ENCODE data around the gene HEATR1.

HEATR1 gene, protein sequence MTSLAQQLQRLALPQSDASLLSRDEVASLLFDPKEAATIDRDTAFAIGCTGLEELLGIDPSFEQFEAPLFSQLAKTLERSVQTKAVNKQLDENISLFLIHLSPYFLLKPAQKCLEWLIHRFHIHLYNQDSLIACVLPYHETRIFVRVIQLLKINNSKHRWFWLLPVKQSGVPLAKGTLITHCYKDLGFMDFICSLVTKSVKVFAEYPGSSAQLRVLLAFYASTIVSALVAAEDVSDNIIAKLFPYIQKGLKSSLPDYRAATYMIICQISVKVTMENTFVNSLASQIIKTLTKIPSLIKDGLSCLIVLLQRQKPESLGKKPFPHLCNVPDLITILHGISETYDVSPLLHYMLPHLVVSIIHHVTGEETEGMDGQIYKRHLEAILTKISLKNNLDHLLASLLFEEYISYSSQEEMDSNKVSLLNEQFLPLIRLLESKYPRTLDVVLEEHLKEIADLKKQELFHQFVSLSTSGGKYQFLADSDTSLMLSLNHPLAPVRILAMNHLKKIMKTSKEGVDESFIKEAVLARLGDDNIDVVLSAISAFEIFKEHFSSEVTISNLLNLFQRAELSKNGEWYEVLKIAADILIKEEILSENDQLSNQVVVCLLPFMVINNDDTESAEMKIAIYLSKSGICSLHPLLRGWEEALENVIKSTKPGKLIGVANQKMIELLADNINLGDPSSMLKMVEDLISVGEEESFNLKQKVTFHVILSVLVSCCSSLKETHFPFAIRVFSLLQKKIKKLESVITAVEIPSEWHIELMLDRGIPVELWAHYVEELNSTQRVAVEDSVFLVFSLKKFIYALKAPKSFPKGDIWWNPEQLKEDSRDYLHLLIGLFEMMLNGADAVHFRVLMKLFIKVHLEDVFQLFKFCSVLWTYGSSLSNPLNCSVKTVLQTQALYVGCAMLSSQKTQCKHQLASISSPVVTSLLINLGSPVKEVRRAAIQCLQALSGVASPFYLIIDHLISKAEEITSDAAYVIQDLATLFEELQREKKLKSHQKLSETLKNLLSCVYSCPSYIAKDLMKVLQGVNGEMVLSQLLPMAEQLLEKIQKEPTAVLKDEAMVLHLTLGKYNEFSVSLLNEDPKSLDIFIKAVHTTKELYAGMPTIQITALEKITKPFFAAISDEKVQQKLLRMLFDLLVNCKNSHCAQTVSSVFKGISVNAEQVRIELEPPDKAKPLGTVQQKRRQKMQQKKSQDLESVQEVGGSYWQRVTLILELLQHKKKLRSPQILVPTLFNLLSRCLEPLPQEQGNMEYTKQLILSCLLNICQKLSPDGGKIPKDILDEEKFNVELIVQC (N-terminal part only)

DNA sequence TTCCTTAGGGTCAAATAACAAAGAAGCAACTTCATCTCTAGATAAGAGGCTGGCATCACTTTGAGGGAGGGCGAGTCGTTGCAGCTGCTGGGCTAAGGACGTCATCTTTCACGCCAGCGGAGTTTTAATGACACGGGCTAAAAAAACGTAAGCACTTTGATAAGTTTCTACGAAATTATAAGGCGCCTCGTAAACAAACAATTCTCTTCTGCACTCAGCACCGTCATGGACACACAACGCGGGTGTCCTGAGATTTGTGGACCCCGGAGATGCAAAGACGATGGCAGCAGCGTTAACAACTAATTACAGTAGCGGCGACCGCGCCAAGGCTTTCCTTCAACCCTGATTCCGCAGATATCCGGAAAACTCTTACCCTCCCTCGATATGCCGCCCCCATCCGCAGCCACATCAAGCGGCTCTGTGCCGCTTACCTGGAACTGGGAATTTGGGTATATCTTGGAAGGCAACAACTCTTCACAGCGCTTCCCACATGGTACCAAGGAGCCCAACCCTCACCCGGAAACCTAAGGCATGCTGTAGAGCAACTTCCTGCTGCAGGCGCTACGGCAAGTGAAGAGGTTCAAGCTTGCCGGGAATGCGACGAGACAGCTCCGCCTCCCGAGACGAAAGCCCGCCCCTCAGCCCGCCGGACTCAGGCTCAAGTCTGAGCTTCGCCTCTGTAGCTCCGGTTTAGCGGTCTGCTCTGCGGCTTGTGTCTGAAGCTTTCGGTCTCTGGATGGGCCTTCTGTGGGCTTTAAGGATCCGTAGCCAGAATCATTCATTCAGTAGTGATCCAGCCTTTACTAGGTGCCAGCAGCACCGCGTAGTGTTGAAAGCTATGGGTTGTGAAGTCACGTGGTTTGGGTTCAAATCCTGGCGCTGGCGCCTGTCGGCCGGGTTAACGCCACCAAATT is at the start of gene HEATR1:
TSS of gene HEATR1 (minus strand) at position 526 of the 914 bp plus-strand sequence. CDS start at position 105, 421 bp downstream.
- peaks cover 8% of the 10 kb centered on the region for H3K27me3 Mint-ChIP-seq
- peaks cover 34% of the 10 kb centered on the region for H3K4me1 Mint-ChIP-seq

DNA sequence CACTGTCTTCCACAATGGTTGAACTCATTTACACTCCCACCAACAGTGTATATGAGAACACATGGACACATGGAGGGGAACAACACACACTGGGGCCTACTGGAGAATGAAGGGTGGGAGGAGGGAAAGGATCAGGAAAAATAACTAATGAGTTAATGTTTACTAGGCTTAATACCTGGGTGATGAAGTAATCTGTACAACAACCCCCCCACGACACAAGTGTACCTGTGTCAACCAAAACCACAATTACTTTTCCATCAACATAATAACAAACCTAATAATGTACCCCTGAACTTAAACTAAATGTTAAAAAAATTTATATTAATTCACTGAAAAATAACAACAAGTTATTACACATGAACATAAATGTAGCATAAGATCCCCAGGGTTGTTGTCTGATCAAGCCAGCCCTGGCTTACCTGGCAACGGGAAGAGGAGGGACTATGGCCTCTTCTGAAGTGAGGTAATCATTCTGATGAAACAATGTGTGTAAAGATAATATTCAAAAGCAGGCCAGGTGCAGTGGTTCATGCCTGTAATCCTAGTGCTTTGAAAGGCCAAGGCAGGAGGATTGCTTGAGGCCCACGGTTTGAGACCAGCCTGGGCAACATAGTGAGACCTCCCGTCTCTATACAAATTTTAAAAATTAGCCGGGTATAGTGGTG is 40.8 kb upstream of the HEATR1 start:
- Mint-ChIP-seq H3K27ac (no peak overlapping the region), H3K27me3 (no peaks in the 10 kb centered on the region), H3K9me3 (no peaks in the 10 kb centered on the region), H3K4me1 (no peaks in the 10 kb centered on the region), H3K4me3 (no peak overlapping the region)
- no peak for DNase-seq
- ATAC-seq, result no peak

More for the DNA sequence above, at the start of gene HEATR1:
- DNase-seq, result peak; percentile 70 to 83
- Mint-ChIP-seq H3K4me3 (peak within 1 kb of the TSS; percentile 77 to 95), H3K27ac (peak within 1 kb of the TSS; percentile 81 to 89), H3K9me3 (no peaks in the 10 kb centered on the region)
- ATAC-seq, result peak; percentile 87

DNA sequence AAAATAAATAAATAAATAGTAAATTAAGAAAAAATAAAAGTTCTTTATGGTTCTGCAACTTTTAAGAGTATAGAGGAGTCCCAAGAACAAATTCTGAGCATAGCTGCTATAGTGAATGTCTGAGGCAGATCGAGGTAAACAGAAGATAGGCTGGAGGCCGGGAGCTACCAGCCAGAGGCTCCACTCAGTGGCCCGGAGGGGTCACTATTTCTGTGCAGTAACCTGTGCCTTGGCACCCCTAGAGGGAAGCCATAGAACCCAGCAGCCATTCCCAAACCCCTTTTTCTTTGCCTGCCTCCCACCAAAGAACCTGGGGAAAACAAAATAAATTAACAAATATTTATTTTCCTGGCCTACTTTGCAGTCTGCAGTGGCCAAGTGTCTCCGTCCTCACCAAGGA is 38.4 kb upstream of the HEATR1 start:
- no peaks in the 10 kb centered on the region for H3K4me1 Mint-ChIP-seq
- ATAC-seq (no peak), DNase-seq (no peak)
- no peaks in the 10 kb centered on the region for H3K9me3 Mint-ChIP-seq
- no peak overlapping the region for H3K27ac Mint-ChIP-seq
- no peak overlapping the region for H3K4me3 Mint-ChIP-seq
- H3K27me3 Mint-ChIP-seq, result no peaks in the 10 kb centered on the region

DNA sequence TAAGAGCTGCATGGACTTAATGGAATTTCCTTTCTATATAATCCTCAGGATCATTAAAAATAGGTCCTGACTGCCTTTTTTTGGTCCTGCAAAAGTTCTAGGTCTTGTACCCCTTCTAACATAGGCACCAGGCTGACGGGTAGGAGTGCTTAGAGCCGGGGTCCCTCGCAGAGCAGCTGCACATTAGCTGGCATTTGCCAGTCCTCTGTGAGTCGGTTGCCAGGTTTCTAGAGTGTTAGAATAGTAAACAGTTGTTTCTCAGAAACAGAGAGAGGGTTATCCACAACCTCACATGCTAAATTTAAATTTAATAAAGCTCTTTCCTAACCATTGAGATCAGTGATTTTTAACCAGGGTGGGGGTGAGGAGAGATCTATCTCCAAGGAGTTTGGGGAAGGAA is 35.4 kb upstream of the HEATR1 start:
- no peaks in the 10 kb centered on the region for H3K9me3 Mint-ChIP-seq
- DNase-seq (no peak), ATAC-seq (no peak)
- H3K4me1 Mint-ChIP-seq, result no peaks in the 10 kb centered on the region
- no peak overlapping the region for H3K4me3 Mint-ChIP-seq
- H3K27me3 Mint-ChIP-seq, result peaks cover 10% of the 10 kb centered on the region
- H3K27ac Mint-ChIP-seq, result no peak overlapping the region

DNA sequence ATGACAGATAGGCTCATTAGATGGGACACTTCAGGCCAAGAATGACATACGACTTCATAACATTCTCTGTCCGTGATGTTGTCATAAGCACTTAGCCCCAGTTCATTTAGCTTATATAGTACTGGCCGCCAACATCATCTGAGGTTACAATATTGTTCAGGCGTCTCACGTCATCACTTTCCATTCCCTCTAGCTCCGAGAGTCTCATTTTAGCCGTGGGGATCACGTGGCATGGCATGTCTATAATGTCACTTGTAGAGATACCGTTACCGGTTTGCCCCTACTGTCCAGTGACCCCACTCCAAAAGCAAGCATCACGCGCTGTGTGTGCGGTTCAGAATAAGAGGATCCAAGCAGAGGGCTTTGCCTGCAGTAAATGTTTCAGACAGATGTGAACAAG is 34.6 kb upstream of the HEATR1 start:
- Mint-ChIP-seq H3K4me3 (no peak overlapping the region), H3K27ac (no peak overlapping the region), H3K27me3 (peaks cover 17% of the 10 kb centered on the region), H3K4me1 (no peaks in the 10 kb centered on the region), H3K9me3 (no peaks in the 10 kb centered on the region)
- ATAC-seq (no peak), DNase-seq (no peak)

DNA sequence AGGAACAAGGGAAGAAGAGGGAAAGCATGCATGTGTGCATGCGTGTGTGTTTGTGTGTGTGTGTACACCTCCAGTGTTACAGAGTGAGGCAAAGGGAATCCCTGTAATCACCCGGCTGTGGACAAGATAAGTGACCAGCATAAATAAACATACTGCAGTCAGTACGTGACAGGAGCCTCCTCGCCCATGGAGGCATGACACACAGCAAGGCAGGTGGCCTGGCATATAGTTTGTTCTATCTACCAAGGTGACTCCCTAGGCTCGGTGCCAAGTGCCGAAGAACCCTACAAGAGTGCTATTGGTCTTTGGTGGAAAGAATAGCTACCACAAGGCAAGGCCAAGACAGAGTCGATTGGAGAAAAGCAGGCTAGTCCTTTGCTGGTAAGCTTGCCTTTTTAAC is 31.7 kb upstream of the HEATR1 start:
- H3K27me3 Mint-ChIP-seq, result peaks cover 30% of the 10 kb centered on the region
- no peak overlapping the region for H3K27ac Mint-ChIP-seq
- ATAC-seq (no peak), DNase-seq (no peak)
- H3K4me3 Mint-ChIP-seq, result no peak overlapping the region
- H3K9me3 Mint-ChIP-seq, result peaks cover 0 to 5% of the 10 kb centered on the region in 2 donors
- no peaks in the 10 kb centered on the region for H3K4me1 Mint-ChIP-seq

DNA sequence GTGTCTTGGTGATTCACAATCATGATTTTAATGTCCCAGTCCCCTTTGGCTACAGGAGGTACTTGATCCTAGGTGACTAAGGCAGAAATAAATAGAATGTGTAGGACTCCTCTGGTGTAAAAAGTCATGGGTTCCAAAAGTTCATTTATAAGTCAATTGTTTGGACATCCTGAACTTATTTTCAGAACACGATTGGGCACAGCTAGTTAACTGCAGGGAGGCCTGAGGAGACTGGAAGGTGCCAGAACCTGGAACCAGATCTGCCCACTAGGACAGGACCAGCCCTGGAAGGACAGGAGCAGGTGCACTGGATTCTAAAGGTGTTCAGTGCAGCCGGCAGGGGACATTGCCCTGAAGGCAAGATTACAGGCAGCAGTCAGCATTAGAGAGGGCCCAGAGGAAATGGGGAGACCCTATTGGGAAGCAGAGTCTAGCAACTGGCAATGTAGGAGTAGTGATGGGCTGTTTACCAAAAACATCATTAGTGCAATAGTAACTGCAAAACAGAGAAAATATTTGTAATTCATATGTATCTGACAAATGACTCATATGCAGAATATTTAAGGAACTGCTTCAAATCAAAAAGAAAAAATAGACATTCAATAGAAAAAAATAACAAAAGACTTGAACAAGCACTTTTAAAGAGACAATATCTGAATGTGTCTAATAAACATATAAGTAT is 23.6 kb upstream of the HEATR1 start:
- Mint-ChIP-seq H3K27ac (no peak overlapping the region), H3K4me1 (no peaks in the 10 kb centered on the region), H3K4me3 (no peak overlapping the region), H3K27me3 (peaks cover 32% of the 10 kb centered on the region), H3K9me3 (peaks cover 0 to 4% of the 10 kb centered on the region in 2 donors)
- no peak for ATAC-seq
- DNase-seq, result no peak

DNA sequence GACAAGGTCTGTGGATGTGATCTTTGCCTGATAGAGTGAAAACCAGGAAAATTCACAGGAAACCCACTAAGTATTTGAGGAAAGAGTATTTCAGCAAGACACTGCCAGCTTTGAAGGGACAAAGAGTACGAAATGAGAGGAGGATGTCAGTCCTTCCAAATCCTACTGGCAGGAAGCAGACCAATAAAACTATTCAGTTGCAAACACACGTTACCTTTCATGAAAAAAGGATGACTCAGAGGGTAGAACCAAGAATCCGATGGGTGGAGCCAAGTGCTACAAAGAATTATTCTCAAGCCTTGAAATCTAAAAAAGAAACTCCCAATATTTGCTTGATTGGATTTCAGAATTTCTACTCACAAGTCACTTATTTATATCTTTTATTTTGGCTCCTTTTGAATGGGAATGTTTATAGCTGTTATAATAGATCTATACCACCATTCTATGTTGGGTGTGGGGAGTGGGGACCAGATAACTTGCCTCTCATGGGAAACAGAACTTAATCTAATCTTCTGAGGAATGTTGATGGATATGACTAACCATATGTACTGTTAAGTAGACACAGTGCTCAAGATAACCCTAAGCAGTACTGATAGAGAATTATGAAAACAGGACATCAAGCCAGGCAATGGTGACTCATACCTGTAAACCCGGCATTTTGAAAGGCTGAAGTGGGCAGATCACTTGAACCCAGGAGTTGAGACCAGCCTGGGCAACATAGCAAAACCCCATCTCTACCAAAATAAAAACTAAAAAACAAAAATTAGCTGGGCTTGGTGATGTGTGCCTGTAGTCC is 19.3 kb upstream of the HEATR1 start:
- Mint-ChIP-seq H3K9me3 (peaks cover 9 to 11% of the 10 kb centered on the region in 2 donors), H3K4me1 (no peaks in the 10 kb centered on the region), H3K27ac (no peak overlapping the region), H3K27me3 (peaks cover 48% of the 10 kb centered on the region), H3K4me3 (no peak overlapping the region)
- no peak for ATAC-seq
- DNase-seq, result no peak

DNA sequence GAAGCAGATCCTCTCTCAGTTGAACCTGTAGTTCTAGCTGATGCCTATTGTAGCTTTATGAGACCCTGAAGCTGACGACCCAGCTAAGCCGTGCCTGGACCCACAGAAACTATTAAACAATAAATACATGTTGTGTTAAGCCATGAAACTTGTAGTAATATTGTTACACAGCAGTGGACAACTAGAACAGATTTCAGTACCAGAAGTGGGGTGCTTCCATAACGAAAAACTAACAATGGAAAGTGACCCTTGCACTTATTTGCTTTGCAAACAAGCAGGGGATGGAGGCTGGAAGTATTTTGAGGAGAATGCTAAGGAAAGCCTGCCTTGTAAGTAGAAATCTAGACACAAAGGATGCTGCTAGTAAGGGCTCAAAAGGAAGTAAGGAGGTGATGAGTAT is 18.1 kb upstream of the HEATR1 start:
- ATAC-seq (no peak), DNase-seq (no peak)
- H3K4me1 Mint-ChIP-seq, result no peaks in the 10 kb centered on the region
- H3K27ac Mint-ChIP-seq, result no peak overlapping the region
- H3K9me3 Mint-ChIP-seq, result peaks cover 9 to 11% of the 10 kb centered on the region in 2 donors
- no peak overlapping the region for H3K4me3 Mint-ChIP-seq
- peaks cover 42% of the 10 kb centered on the region for H3K27me3 Mint-ChIP-seq

DNA sequence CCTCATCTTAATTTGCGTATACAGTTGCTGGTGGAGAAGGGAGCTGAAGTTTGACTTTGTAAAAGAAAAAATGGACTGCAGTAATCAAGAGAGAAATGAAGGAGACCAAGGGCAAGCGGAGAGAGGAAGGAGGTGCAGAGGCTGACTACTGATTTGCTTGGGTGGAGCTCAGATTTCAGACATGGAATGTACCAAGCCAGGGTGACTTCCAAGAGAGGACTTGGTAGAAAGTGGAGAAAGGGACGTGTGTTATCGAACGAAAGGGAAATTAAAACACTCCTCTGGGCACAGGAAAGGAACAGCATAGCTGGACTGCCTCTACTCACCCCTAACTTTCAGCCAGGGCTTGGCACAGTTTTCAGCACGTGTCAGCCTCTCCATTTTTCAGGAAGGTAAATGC is 15.1 kb upstream of the HEATR1 start:
- ATAC-seq (no peak), DNase-seq (no peak)
- H3K4me1 Mint-ChIP-seq, result no peaks in the 10 kb centered on the region
- no peak overlapping the region for H3K27ac Mint-ChIP-seq
- peaks cover 56% of the 10 kb centered on the region for H3K27me3 Mint-ChIP-seq
- peaks cover 9 to 11% of the 10 kb centered on the region in 2 donors for H3K9me3 Mint-ChIP-seq
- H3K4me3 Mint-ChIP-seq, result no peak overlapping the region

DNA sequence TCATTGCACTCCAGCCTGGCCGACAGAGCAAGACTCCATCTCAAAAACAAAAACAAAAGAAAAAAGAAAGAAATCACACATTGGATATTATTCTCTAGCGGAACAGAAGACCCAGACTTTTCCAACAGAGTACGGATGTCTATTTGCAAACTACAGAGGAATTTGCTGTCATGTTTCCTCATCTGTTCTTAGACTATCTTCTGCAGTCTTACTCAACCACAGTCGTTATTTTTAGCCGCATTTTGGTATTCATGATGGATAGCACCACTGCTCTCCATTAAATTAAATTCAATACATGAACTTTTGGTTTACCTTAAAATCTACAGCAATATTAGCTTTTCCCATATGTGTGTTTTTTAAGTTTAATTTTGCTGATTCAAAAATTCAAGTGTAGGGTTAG is 14.2 kb upstream of the HEATR1 start:
- H3K27me3 Mint-ChIP-seq, result peaks cover 49% of the 10 kb centered on the region
- H3K4me1 Mint-ChIP-seq, result no peaks in the 10 kb centered on the region
- no peak overlapping the region for H3K4me3 Mint-ChIP-seq
- DNase-seq (no peak), ATAC-seq (no peak)
- no peak overlapping the region for H3K27ac Mint-ChIP-seq
- H3K9me3 Mint-ChIP-seq, result peaks cover 9 to 11% of the 10 kb centered on the region in 2 donors

DNA sequence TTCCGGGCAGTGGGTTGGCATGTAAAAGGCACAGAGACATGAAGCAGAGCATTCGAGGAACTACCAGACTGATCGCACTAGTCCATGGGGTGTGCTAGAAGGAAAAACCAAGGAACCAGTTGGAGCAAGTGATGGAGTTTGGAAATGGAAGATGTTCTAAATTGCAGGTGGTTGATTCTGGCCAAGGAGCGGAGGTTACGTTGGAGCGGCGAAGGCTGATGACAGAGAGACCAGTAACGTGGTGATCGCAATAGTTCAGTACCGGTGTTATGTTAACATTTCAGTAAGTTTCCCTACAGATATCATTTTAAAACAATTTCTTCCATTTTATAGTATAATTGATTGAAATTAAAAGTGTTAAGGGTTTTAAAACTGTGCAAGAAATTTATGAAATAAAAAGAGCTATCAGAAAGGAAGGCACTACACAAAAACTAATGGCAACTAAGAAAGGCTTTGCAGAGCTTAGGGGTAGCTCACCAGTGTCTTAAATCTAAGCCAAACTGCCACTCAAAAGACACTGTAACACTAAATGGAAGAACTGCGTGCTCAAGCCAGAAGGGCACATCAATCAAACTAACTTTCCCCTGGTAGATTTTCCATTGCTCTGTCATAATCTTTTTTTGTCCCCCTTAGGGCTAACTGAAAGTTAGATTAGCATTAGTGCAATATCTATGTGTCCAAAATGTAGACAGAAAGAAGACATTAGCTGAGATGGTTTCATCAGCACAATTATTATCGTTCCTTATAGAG is 11.3 kb upstream of the HEATR1 start:
- Mint-ChIP-seq H3K4me3 (no peak overlapping the region), H3K9me3 (no peaks in the 10 kb centered on the region), H3K27me3 (peaks cover 48% of the 10 kb centered on the region), H3K27ac (no peak overlapping the region), H3K4me1 (no peaks in the 10 kb centered on the region)
- ATAC-seq (no peak), DNase-seq (no peak)

Data from stimulated activated naive CD8-positive, alpha-beta T cell treated with anti-CD3 and anti-CD28 coated beads, Interleukin-15, amount 100 ng/mL, for 72 hours (primary cell).